Activated naive CD4-positive, alpha-beta T cell treated with anti-CD3 and anti-CD28 coated beads for 36 hours (primary cell): ENCODE data around the gene OXNAD1. TPM values are rescaled to one million over a fixed set of nuclear protein-coding genes. Genes with fewer than 3 reads are reported as not detected.

ENCODE experiments used
- CTCF ChIA-PET: fragments of 350-600 bp; sonication (Branson Sonifier 250); formaldehyde crosslinking; loops from one replicate; lab custom pipeline; 2021; ENCODE audit warnings: antibody characterized with exemption; lab: Charles Lee
- DNase-seq: peaks from one replicate; pipeline ENCODE4 v3.0.0-alpha.2; 2020
- H3K27ac Mint-ChIP-seq: one replicate; pipeline ENCODE4 v1.8.0; 2021; ENCODE audit warnings: mild to moderate bottlenecking, mixed read lengths
- H3K27me3 Mint-ChIP-seq: one replicate; pipeline ENCODE4 v1.8.0; 2021; ENCODE audit warnings: low read depth, mixed read lengths
- H3K36me3 Mint-ChIP-seq: one replicate; pipeline ENCODE4 v1.8.0; 2021; ENCODE audit warnings: low read depth, mixed read lengths
- H3K4me1 Mint-ChIP-seq: one replicate; pipeline ENCODE4 v1.8.0; 2021; ENCODE audit warnings: low read depth, mixed read lengths
- H3K4me3 Mint-ChIP-seq: one replicate; pipeline ENCODE4 v1.8.0; 2021; ENCODE audit warnings: mild to moderate bottlenecking, moderate library complexity, mixed read lengths
- H3K9me3 Mint-ChIP-seq: one replicate; pipeline ENCODE4 v1.8.0; 2021; ENCODE audit warnings: mixed read lengths
- intact Hi-C: fragments of 100-400 bp; cut with micrococcal nuclease; formaldehyde crosslinking; loops from one replicate; pipeline ENCODE4 v1.15.1; 2023
- total RNA-seq, 2 experiments: library from RNA; stranded (reverse); gene quantifications; one replicate each; pipeline ENCODE4 v1.2.3, GENCODE V29; 2021

The OXNAD1 gene
- total RNA-seq, 2 experiments from 2014 or later = 32.4 to 34.2 TPM

GRCh38 chr3:16286751-16287543 lies 21.9 kb downstream of the OXNAD1 start:
- Mint-ChIP-seq H3K27me3 (no peaks in the 10 kb centered on the region), H3K4me1 (peaks cover 78% of the 10 kb centered on the region), H3K4me3 (peak overlapping the region; percentile 84), H3K9me3 (no peaks in the 10 kb centered on the region), H3K27ac (peak overlapping the region; percentile 97), H3K36me3 (peaks cover 48% of the 10 kb centered on the region)
- DNase-seq = peak; percentile 36
- intact Hi-C loops = loop anchor here (1.0 to 5.0 kb wide), 8 partner anchors 22 to 1456 kb away; partner anchors contain the start of genes OXNAD1 and TBC1D5
- CTCF ChIA-PET = interaction anchor here (0.7 to 3.0 kb wide), 6 partner anchors 9 to 229 kb away, joined by 3 to 34 read pairs (median 4); no protein-coding TSS in a partner anchor

GRCh38 chr3:16288664-16289063 lies 23.7 kb downstream of the OXNAD1 start:
- DNase-seq = peak; percentile 47
- intact Hi-C loops = loop anchor here (2.0 to 5.0 kb wide), 2 partner anchors 598 to 734 kb away; no protein-coding TSS in a partner anchor
- CTCF ChIA-PET = interaction anchor here (0.6 to 9.8 kb wide), 16 partner anchors 12 to 263 kb away, joined by 3 to 222 read pairs (median 6); partner anchors contain the start of genes DPH3 and OXNAD1
- Mint-ChIP-seq H3K4me1 (peaks cover 83% of the 10 kb centered on the region), H3K9me3 (peaks cover 4% of the 10 kb centered on the region), H3K4me3 (peak overlapping the region; percentile 84), H3K36me3 (peaks cover 47% of the 10 kb centered on the region), H3K27ac (peak overlapping the region; percentile 97), H3K27me3 (no peaks in the 10 kb centered on the region)

- H3K4me3 Mint-ChIP-seq = peak overlapping the region; percentile 84
These were observed 24.3 kb downstream of the OXNAD1 start for GRCh38 chr3:16289144-16289889.

GRCh38 chr3:16290007-16290826 lies 25.2 kb downstream of the OXNAD1 start:
- peak; percentile 81 for DNase-seq
- Mint-ChIP-seq H3K4me1 (peaks cover 85% of the 10 kb centered on the region), H3K9me3 (peaks cover 4% of the 10 kb centered on the region), H3K27ac (peak overlapping the region; percentile 97), H3K36me3 (peaks cover 55% of the 10 kb centered on the region), H3K4me3 (peak overlapping the region; percentile 84), H3K27me3 (no peaks in the 10 kb centered on the region)
- intact Hi-C loops = loop anchor here (1.0 kb wide), 11 partner anchors 11 to 943 kb away; partner anchors contain the start of gene OXNAD1
- CTCF ChIA-PET = interaction anchor here (0.7 to 9.8 kb wide), 19 partner anchors 9 to 262 kb away, joined by 3 to 222 read pairs (median 4); partner anchors contain the start of genes DPH3 and OXNAD1

More at GRCh38 chr3:16289144-16289889, 24.3 kb downstream of the OXNAD1 start:
- H3K9me3 Mint-ChIP-seq = peaks cover 4% of the 10 kb centered on the region
- peaks cover 50% of the 10 kb centered on the region for H3K36me3 Mint-ChIP-seq
- H3K27ac Mint-ChIP-seq = peak overlapping the region; percentile 97
- DNase-seq = peak; percentile 18
- intact Hi-C loops = loop anchor here (2.0 to 5.0 kb wide), 2 partner anchors 597 to 733 kb away; no protein-coding TSS in a partner anchor
- no peaks in the 10 kb centered on the region for H3K27me3 Mint-ChIP-seq
- CTCF ChIA-PET = interaction anchor here (0.6 to 9.8 kb wide), 17 partner anchors 9 to 263 kb away, joined by 3 to 222 read pairs (median 5); partner anchors contain the start of genes DPH3 and OXNAD1
- peaks cover 86% of the 10 kb centered on the region for H3K4me1 Mint-ChIP-seq

- Mint-ChIP-seq H3K27me3 (no peaks in the 10 kb centered on the region), H3K9me3 (peaks cover 4% of the 10 kb centered on the region), H3K4me1 (peaks cover 85% of the 10 kb centered on the region), H3K27ac (peak overlapping the region; percentile 97), H3K36me3 (peaks cover 61% of the 10 kb centered on the region), H3K4me3 (peak overlapping the region; percentile 84)
- intact Hi-C loops = loop anchor here (1.0 kb wide), 12 partner anchors 10 to 942 kb away; partner anchors contain the start of gene OXNAD1
- no peak for DNase-seq
- CTCF ChIA-PET = interaction anchor here (0.8 to 9.8 kb wide), 17 partner anchors 14 to 261 kb away, joined by 3 to 222 read pairs (median 4); partner anchors contain the start of genes DPH3 and OXNAD1
These were observed 25.8 kb downstream of the OXNAD1 start for GRCh38 chr3:16290827-16291196.

GRCh38 chr3:16294844-16295243 lies 29.8 kb downstream of the OXNAD1 start:
- Mint-ChIP-seq H3K4me3 (peak overlapping the region; percentile 45), H3K4me1 (peaks cover 94% of the 10 kb centered on the region), H3K27ac (peak overlapping the region; percentile 84), H3K27me3 (no peaks in the 10 kb centered on the region), H3K36me3 (peaks cover 46% of the 10 kb centered on the region), H3K9me3 (peaks cover 4% of the 10 kb centered on the region)
- intact Hi-C loops = no loop called here
- peak; percentile 45 for DNase-seq
- CTCF ChIA-PET = interaction anchor here (0.9 to 9.8 kb wide), 8 partner anchors 8 to 227 kb away, joined by 3 to 222 read pairs (median 5); partner anchors contain the start of genes DPH3 and OXNAD1

- Mint-ChIP-seq H3K4me3 (peak overlapping the region; percentile 11), H3K9me3 (peaks cover 4% of the 10 kb centered on the region), H3K4me1 (peaks cover 94% of the 10 kb centered on the region), H3K27ac (peak overlapping the region; percentile 84), H3K36me3 (peaks cover 46% of the 10 kb centered on the region), H3K27me3 (no peaks in the 10 kb centered on the region)
- no peak for DNase-seq
- intact Hi-C loops = no loop called here
- CTCF ChIA-PET = interaction anchor here (0.7 to 9.8 kb wide), 9 partner anchors 9 to 325 kb away, joined by 3 to 222 read pairs (median 4); partner anchors contain the start of genes DPH3 and OXNAD1
These were observed 30.4 kb downstream of the OXNAD1 start for GRCh38 chr3:16295298-16295890.

- peaks cover 4% of the 10 kb centered on the region for H3K9me3 Mint-ChIP-seq
- peaks cover 98% of the 10 kb centered on the region for H3K4me1 Mint-ChIP-seq
- peak overlapping the region; percentile 94 for H3K27ac Mint-ChIP-seq
- H3K36me3 Mint-ChIP-seq = peaks cover 55% of the 10 kb centered on the region
- H3K27me3 Mint-ChIP-seq = no peaks in the 10 kb centered on the region
- DNase-seq = peak; percentile 56
- CTCF ChIA-PET = interaction anchor here (0.6 to 1.6 kb wide), 3 partner anchors 8 to 21 kb away, joined by 3 to 5 read pairs (median 3); no protein-coding TSS in a partner anchor
- peak overlapping the region; percentile 49 for H3K4me3 Mint-ChIP-seq
- intact Hi-C loops = no loop called here
These were observed 33.2 kb downstream of the OXNAD1 start for GRCh38 chr3:16297997-16298885.

- CTCF ChIA-PET = interaction anchor here (0.6 to 1.6 kb wide), 2 partner anchors 9 to 20 kb away, joined by 3 to 5 read pairs; no protein-coding TSS in a partner anchor
- Mint-ChIP-seq H3K4me3 (peak overlapping the region; percentile 49), H3K9me3 (no peaks in the 10 kb centered on the region), H3K36me3 (peaks cover 51% of the 10 kb centered on the region), H3K27ac (peak overlapping the region; percentile 94), H3K4me1 (peaks cover 96% of the 10 kb centered on the region), H3K27me3 (no peaks in the 10 kb centered on the region)
- intact Hi-C loops = no loop called here
- DNase-seq = no peak
These were observed 33.9 kb downstream of the OXNAD1 start for GRCh38 chr3:16298891-16299290.

GRCh38 chr3:16299746-16300145 lies 34.7 kb downstream of the OXNAD1 start:
- Mint-ChIP-seq H3K36me3 (peaks cover 54% of the 10 kb centered on the region), H3K9me3 (no peaks in the 10 kb centered on the region), H3K4me3 (no peak overlapping the region), H3K4me1 (peaks cover 96% of the 10 kb centered on the region), H3K27ac (peak overlapping the region; percentile 94), H3K27me3 (no peaks in the 10 kb centered on the region)
- CTCF ChIA-PET = interaction anchor here (1.0 kb wide), 1 partner anchor 19 kb away, joined by 4 read pairs; no protein-coding TSS in a partner anchor
- intact Hi-C loops = no loop called here
- DNase-seq = peak; percentile 21
